Heart right ventricle (tissue), 16 donors: ENCODE measurements around the gene TIGAR. TPM values are rescaled to one million over a fixed set of nuclear protein-coding genes. Genes with fewer than 3 reads are reported as not detected.
A peak's percentile ranks its signal among the peaks of the same experiment; 100 is the strongest.

ENCODE experiments used
- ATAC-seq, 8 donors: fragments of 200-7000 bp; cut with Tn5 transposase; one replicate each; pipeline ENCODE4 v1.9.1; 2020; ENCODE audit warnings: mild to moderate bottlenecking in 8 of 8, moderate library complexity in 8 of 8, moderate number of reproducible peaks in 1 of 8
- DNase-seq, 2 donors: peaks; one replicate each; pipeline ENCODE4 v3.0.0-alpha.2; 2020
- H3K27ac ChIP-seq, 10 donors: fragments of 200-600 bp; sonication (generic) in 2 of 10; one replicate each; pipeline versions ENCODE4 v1.5.0 to v1.8.0; 2020 to 2022; ENCODE audit warnings: mild to moderate bottlenecking in 3 of 10
- H3K27me3 ChIP-seq, 7 donors: fragments of 200-600 bp; one replicate each; pipeline ENCODE4 v1.8.0; 2021 to 2022; ENCODE audit warnings: mild to moderate bottlenecking in 2 of 7
- H3K36me3 ChIP-seq, 9 donors: fragments of 200-600 bp; sonication (generic) in 1 of 9; one replicate each; pipeline versions ENCODE4 v1.5.0 to v1.8.0; 2020 to 2022; ENCODE audit warnings: mild to moderate bottlenecking in 2 of 9
- H3K4me1 ChIP-seq, 9 donors: fragments of 200-600 bp; sonication (generic) in 1 of 9; one replicate each; pipeline versions ENCODE4 v1.5.0 to v1.8.0; 2020 to 2022; ENCODE audit warnings: mild to moderate bottlenecking in 4 of 9
- H3K4me3 ChIP-seq, 10 donors: fragments of 200-600 bp; sonication (generic) in 2 of 10; one replicate each; pipeline versions ENCODE4 v1.5.0 to v1.8.0; 2020 to 2022; ENCODE audit warnings: mild to moderate bottlenecking in 7 of 10, moderate library complexity in 2 of 10
- H3K9me3 ChIP-seq, 11 donors: fragments of 200-600 bp in 10 of 11; sonication (generic) in 2 of 11; one replicate each; pipeline versions ENCODE4 v1.5.0 to v1.8.0; 2013 to 2022; ENCODE audit warnings: mild to moderate bottlenecking in 2 of 11, control low read depth in 1 of 11, moderate library complexity in 1 of 11
- WGBS, 2 donors: extraction: QIAGEN DNeasy Blood & Tissue Kit; methylation state at CpG; one replicate each; pipeline ENCODE4 v1.1.7; 2013; ENCODE audit warnings: inconsistent platforms in 1 of 2; 5-methylcytosine and 5-hydroxymethylcytosine counted together
- intact Hi-C, 10 donors: fragments of 100-400 bp; cut with DNase I; formaldehyde crosslinking; loops; one replicate each; pipeline versions ENCODE4 v1.11.1 to v1.14.2; 2022
- polyA plus RNA-seq, 2 donors: library from polyadenylated mRNA; stranded (reverse); fragments of 200-250 nt; gene quantifications; one replicate each; pipeline ENCODE4 v1.2.3, GENCODE V29; 2013
- total RNA-seq, 10 donors: library from RNA; stranded (reverse); fragmentation: NEBNext Ultra II Directional in 3 of 10; extraction: Animal tissue kit (Norgen Biotek cat#: 25700) in 3 of 10; gene quantifications; one replicate each; pipeline versions ENCODE4 v1.2.1 to v1.2.4, GENCODE V29; 2021 to 2023
- TF ChIP-seq, protein P1 (sequence below), 9 donors: fragments of 200-600 bp; sonication (generic) in 2 of 9; IDR thresholded peaks; one replicate each; pipeline versions ENCODE4 v1.5.0 to v1.8.0; 2021 to 2022; ENCODE audit warnings: antibody characterized with exemption in 9 of 9, mild to moderate bottlenecking in 5 of 9, moderate library complexity in 1 of 9
- donor health status: Arrhythmogenic right ventricular cardiomyopathy.
- donor health status: ischemic (EF 13 %, LVEDD 7.1; RV severe dilation, severe dysfunction).
- donor health status: healthy with polysubstance abuse.
- donor health status: DM: no; HTN: yes; CAD: no.
- donor health status: DM: no; HTN: no; CAD: no.
- donor health status: ischemic (EF 25% LVEDD 6.9; RV normal size, moderate dysfunction).
- donor health status: ischemic (EF 25% LVEDD 5.7; RV mildly dilated, moderate dysfunction).
- donor health status: healthy.
- donor health status: DM: yes; HTN: yes; CAD: no.
- donor health status: Ischemic cardiomyopathy.
- donor health status: ischemic (EF 35%, LVEDD 5.7; RV mildly dilated, moderate dysfunction).
- donor health status: nonischemic (EF 11% LVEDD 7.7; RV severe dilation, severe dysfunction).
- donor health status: DM: yes; HTN: yes; CAD: no.
- donor health status: PGD.
- donor health status: ischemic (EF 29% LVEDD 5.4; RV normal size, mild dysfunction).
- donor health status: nonischemic (EF 23%, LVEDD 6.1; RV moderate dilation, normal function).

Gene TIGAR
- total and polyA plus RNA-seq, 12 donors: 3.7 to 15.5 (median 13.1) TPM

DNA sequence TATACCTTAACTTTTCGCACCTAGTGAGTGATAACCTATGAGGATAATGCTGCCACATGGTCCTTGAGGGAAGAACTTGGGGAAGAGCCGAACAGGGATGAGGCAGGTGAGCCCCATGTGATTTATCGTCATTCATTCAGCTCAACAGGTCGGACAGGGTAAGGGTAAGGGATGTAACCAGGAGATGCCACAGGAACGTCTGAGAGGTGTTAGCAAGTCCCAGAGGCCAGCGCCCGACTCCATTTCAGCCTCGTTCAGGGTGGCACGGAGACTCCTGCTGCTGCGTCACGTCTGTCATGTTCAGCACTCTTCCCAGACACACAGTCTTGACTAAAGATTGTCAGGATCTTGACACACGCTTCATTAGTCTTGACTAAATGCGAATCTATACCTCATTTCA lies 23.4 kb upstream of the TIGAR start:
- intact Hi-C loops: no loop called here
- ATAC-seq: no peak
- Histone ChIP-seq H3K36me3 (peaks cover 0 to 96% (median 13%) of the 10 kb centered on the region in 9 donors), H3K9me3 (no peaks in the 10 kb centered on the region), H3K4me3 (no peak overlapping the region), H3K27me3 (no peaks in the 10 kb centered on the region), H3K27ac (no peak overlapping the region), H3K4me1 (peaks cover 7 to 84% (median 32%) of the 10 kb centered on the region in 9 donors)
- no peak for DNase-seq
- 82 to 87% methylated on average over 13 of the region's 13 CpGs for whole genome bisulfite sequencing, 2 donors
- TF ChIP-seq, protein P1, sequence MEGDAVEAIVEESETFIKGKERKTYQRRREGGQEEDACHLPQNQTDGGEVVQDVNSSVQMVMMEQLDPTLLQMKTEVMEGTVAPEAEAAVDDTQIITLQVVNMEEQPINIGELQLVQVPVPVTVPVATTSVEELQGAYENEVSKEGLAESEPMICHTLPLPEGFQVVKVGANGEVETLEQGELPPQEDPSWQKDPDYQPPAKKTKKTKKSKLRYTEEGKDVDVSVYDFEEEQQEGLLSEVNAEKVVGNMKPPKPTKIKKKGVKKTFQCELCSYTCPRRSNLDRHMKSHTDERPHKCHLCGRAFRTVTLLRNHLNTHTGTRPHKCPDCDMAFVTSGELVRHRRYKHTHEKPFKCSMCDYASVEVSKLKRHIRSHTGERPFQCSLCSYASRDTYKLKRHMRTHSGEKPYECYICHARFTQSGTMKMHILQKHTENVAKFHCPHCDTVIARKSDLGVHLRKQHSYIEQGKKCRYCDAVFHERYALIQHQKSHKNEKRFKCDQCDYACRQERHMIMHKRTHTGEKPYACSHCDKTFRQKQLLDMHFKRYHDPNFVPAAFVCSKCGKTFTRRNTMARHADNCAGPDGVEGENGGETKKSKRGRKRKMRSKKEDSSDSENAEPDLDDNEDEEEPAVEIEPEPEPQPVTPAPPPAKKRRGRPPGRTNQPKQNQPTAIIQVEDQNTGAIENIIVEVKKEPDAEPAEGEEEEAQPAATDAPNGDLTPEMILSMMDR (IDR thresholded peaks at IDR 0.05): no peak

DNA sequence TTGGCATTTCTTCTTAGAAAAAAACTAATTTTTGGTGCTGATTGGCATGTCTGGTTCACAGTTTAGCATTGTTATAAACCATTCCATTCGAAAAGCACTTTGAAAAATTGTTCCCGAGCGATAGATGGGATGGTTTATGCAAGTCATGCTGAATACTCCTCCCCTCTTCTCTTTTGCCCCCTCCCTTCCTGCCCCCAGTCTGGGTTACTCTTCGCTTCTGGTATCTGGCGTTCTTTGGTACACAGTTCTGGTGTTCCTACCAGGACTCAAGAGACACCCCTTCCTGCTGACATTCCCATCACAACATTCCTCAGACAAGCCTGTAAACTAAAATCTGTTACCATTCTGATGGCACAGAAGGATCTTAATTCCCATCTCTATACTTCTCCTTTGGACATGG lies 20.1 kb upstream of the TIGAR start:
- DNase-seq: no peak
- Histone ChIP-seq H3K36me3 (peaks cover 0 to 99% (median 13%) of the 10 kb centered on the region in 9 donors), H3K4me1 (peaks cover 0 to 85% (median 39%) of the 10 kb centered on the region in 9 donors), H3K9me3 (no peaks in the 10 kb centered on the region), H3K27me3 (no peaks in the 10 kb centered on the region), H3K27ac (peak overlapping the region in 5 of 10 donors; percentile 4 to 60 (median 44)), H3K4me3 (no peak overlapping the region)
- ATAC-seq: peak in 5 of 8 donors; percentile 20 to 71 (median 32)
- intact Hi-C loops: no loop called here
- 40 to 49% methylated on average over 5 of the region's 5 CpGs for WGBS, 2 donors
- TF ChIP-seq, protein P1 (IDR thresholded peaks at IDR 0.05): no peak

DNA sequence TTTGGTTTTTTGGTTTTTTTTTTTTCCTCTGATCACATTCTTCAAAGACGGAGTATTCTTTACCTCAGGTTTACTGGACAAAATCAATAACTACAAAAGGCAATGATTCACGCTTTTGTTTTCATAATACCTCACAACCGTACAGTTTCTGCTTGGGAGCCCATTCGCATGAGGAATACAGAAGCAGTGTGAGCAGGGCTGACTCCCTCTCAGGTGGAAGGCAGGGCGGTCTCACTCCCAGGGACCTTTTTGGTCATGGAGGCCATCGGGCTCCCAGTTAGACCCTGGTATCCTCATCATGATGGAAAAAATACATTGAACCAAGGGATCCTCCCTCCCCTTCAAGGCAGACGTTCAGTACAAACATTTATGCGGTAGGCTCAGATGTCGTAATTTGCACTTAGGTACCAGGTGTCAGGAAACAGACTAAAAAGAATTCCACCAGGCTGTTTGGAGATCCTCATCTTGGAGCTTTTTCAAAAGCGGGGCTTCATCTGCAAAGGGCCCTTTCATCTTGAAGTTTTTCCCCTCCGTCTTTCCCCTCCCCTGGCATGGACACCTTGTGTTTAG lies 19.0 kb upstream of the TIGAR start:
- H3K9me3 ChIP-seq: no peaks in the 10 kb centered on the region
- ATAC-seq: no peak

DNA sequence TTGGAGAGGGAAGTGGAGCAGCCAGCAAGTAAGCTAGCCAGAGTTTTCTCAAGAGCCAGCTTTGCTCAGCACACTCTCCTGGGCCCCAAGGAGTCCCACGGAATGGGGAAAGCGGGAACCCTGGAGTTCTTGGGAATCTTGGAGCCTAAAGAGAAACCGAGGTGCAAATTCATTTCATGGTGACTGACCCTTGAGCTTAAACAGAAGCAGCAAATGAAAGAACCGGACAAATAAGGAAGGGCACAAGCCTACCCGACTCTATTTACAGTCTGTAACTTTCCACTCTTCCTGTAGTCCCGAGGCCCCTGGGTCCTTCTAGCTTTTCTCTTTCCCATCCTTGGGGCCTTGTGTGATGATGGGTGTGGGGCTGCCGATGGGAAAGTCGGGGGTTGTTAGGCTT lies 18.1 kb upstream of the TIGAR start:
- H3K4me1 ChIP-seq: peaks cover 6 to 84% (median 40%) of the 10 kb centered on the region in 9 donors
- TF ChIP-seq, protein P1 (IDR thresholded peaks at IDR 0.05): no peak
- H3K27me3 ChIP-seq: no peaks in the 10 kb centered on the region
- no peaks in the 10 kb centered on the region for H3K9me3 ChIP-seq
- 65 to 70% methylated on average over 8 of the region's 8 CpGs for WGBS, 2 donors
- H3K27ac ChIP-seq: peak overlapping the region in 8 of 10 donors; percentile 26 to 63 (median 50)
- DNase-seq (no peak), ATAC-seq (no peak)
- H3K36me3 ChIP-seq: peaks cover 0 to 81% (median 10%) of the 10 kb centered on the region in 9 donors
- intact Hi-C loops: no loop called here
- H3K4me3 ChIP-seq: no peak overlapping the region

More for the DNA sequence above, 19.0 kb upstream of the TIGAR start:
- peaks cover 0 to 89% (median 10%) of the 10 kb centered on the region in 9 donors for H3K36me3 ChIP-seq
- H3K27ac ChIP-seq: peak overlapping the region in 5 of 10 donors; percentile 15 to 63 (median 51)
- intact Hi-C loops: no loop called here
- TF ChIP-seq, protein P1 (IDR thresholded peaks at IDR 0.05): no peak
- H3K4me1 ChIP-seq: peaks cover 0 to 82% (median 35%) of the 10 kb centered on the region in 9 donors
- WGBS, 2 donors: 87 to 91% methylated on average over 11 of the region's 11 CpGs
- no peak overlapping the region for H3K4me3 ChIP-seq
- no peak for DNase-seq
- H3K27me3 ChIP-seq: no peaks in the 10 kb centered on the region
